Sigmoid colon (tissue), 4 donors: Measurements from ENCODE around the gene ELF2.

Experiments
- POLR2AphosphoS5 ChIP-seq, 4 donors: sonication (generic); formaldehyde crosslinking; IDR thresholded peaks; one replicate each; pipeline ENCODE4 v1.6.1; 2017; ENCODE audit warnings: antibody characterized with exemption in 4 of 4
- TF ChIP-seq, protein P1 (sequence below), 4 experiments: fragments of 450-650 bp in 3 of 4; fragments of 200-600 bp in 1 of 4; IDR thresholded peaks; one replicate each; pipeline ENCODE4 v1.5.1; 2016 to 2019; ENCODE audit warnings: antibody characterized with exemption in 4 of 4, mild to moderate bottlenecking in 3 of 4, moderate library complexity in 2 of 4

DNA sequence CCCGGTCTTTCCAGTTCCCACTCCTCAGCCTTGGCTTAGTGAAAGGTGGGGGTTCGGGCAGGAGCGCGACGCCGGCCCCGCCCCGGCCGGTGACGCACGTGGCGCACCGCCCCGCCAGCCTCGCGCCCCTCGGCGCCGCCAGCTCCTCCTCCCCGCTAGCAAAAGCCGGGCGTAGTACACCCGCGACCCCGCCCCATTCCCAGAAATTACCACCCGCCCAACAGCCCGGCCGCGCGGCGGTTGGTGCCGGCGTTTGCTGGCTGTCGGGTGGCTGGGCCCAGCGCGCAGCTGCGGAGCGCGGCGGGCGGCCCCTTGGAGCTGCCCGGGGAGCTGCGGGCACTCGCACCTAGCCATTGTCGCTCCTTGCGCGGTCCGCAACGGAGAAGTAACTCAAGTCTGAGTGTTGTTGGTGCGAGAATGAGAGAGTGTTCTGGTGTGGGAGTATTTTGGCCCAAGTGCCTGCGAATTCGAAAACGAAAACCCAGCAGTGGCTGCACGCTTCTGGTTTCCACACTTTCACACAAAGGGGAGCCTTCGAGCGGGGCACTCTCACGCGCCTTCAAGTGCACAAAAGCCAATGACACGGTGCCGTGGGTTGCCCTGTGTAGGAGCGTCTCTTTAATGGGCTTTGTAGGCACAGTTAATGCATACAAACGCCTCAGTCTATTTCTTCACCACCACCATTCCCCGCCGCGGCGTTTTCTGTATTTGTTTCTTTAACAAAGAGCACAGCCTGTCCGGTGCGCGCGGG is 1.0 kb upstream of the ELF2 start:
- TF ChIP-seq, protein P1, sequence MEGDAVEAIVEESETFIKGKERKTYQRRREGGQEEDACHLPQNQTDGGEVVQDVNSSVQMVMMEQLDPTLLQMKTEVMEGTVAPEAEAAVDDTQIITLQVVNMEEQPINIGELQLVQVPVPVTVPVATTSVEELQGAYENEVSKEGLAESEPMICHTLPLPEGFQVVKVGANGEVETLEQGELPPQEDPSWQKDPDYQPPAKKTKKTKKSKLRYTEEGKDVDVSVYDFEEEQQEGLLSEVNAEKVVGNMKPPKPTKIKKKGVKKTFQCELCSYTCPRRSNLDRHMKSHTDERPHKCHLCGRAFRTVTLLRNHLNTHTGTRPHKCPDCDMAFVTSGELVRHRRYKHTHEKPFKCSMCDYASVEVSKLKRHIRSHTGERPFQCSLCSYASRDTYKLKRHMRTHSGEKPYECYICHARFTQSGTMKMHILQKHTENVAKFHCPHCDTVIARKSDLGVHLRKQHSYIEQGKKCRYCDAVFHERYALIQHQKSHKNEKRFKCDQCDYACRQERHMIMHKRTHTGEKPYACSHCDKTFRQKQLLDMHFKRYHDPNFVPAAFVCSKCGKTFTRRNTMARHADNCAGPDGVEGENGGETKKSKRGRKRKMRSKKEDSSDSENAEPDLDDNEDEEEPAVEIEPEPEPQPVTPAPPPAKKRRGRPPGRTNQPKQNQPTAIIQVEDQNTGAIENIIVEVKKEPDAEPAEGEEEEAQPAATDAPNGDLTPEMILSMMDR (IDR thresholded peaks at IDR 0.05), result no peak
- peak; percentile 76 to 92 (median 90) for TF ChIP-seq POLR2AphosphoS5 (IDR thresholded peaks at IDR 0.05)
